ENCODE results near the gene ADAMTS12.

- TF ChIP-seq CTCF (IDR thresholded peaks at IDR 0.05) (no peak), ZFX (IDR thresholded peaks at IDR 0.05; ENCODE audit: borderline replicate concordance) (no peak)
Measured at GRCh38 chr5:33828626-33829308, 63.0 kb downstream of the ADAMTS12 start.
